Left cardiac atrium (tissue), 4 donors: ENCODE results near the gene SLCO2A1. TPM values are rescaled to one million over a fixed set of nuclear protein-coding genes. Genes with fewer than 3 reads are reported as not detected.

ENCODE experiments used
- ATAC-seq, 2 donors: fragments of 200-7000 bp; cut with Tn5 transposase; one replicate each; pipeline ENCODE4 v1.9.1; 2020; ENCODE audit warnings: mild to moderate bottlenecking in 2 of 2, moderate library complexity in 2 of 2
- DNase-seq: peaks from one replicate; pipeline ENCODE4 v3.0.0-alpha.2; 2020
- intact Hi-C, 2 donors: fragments of 100-400 bp; cut with DNase I; formaldehyde crosslinking; loops; one replicate each; pipeline versions ENCODE4 v1.14.1 to v1.15.1; 2022 to 2023
- total RNA-seq, 2 donors: library from RNA; stranded (reverse); fragmentation: NEBNext Ultra II Directional; extraction: Animal tissue kit (Norgen Biotek cat#: 25700); gene quantifications; one replicate each; pipeline ENCODE4 v1.2.1, GENCODE V29; 2021
- donor health status: DM: no; HTN: yes; CAD: no.
- donor health status: DM: no; HTN: yes; CAD: no; lungs with severe emphysema.
- donor health status: DM: yes; HTN: yes; CAD: no.
- donor health status: Dilated cardiomyopathy.

SLCO2A1 gene
- total RNA-seq, 2 donors from 2014 or later = 15.4 to 67.6 TPM

GRCh38 chr3:134039161-134039862 lies 9.6 kb upstream of the SLCO2A1 start:
- intact Hi-C loops = no loop called here
- peak; percentile 41 to 63 for ATAC-seq
- DNase-seq = no peak

GRCh38 chr3:134038716-134039115 lies 9.0 kb upstream of the SLCO2A1 start:
- no peak for DNase-seq

GRCh38 chr3:134038071-134038491 lies 8.4 kb upstream of the SLCO2A1 start:
- ATAC-seq (no peak), DNase-seq (no peak)
- intact Hi-C loops = no loop called here

More at GRCh38 chr3:134038716-134039115, 9.0 kb upstream of the SLCO2A1 start:
- ATAC-seq = no peak
- intact Hi-C loops = no loop called here

- ATAC-seq (no peak), DNase-seq (no peak)
- intact Hi-C loops = no loop called here
Observed at GRCh38 chr3:134037168-134037567, 7.4 kb upstream of the SLCO2A1 start.

- no peak for DNase-seq
- intact Hi-C loops = no loop called here
- no peak for ATAC-seq
Observed at GRCh38 chr3:134036291-134036690, 6.6 kb upstream of the SLCO2A1 start.

- ATAC-seq = no peak
- intact Hi-C loops = no loop called here
- DNase-seq = no peak
Observed at GRCh38 chr3:134035836-134036235, 6.1 kb upstream of the SLCO2A1 start.

- no peak for DNase-seq
- intact Hi-C loops = no loop called here
- no peak for ATAC-seq
Observed at GRCh38 chr3:134034005-134034785, 4.5 kb upstream of the SLCO2A1 start.

- intact Hi-C loops = no loop called here
- no peak for ATAC-seq
- no peak for DNase-seq
Observed at GRCh38 chr3:134033315-134033996, 3.7 kb upstream of the SLCO2A1 start.

GRCh38 chr3:134031348-134031915 lies 1.7 kb upstream of the SLCO2A1 start:
- no peak for DNase-seq
- no peak for ATAC-seq
- intact Hi-C loops = no loop called here

GRCh38 chr3:134030379-134031347 lies 938 bp upstream of the SLCO2A1 start:
- intact Hi-C loops = no loop called here
- ATAC-seq = peak in 1 of 2 donors; percentile 7
- DNase-seq = no peak

GRCh38 chr3:134029256-134029733 lies 430 bp downstream of the SLCO2A1 start:
- no peak for DNase-seq
- ATAC-seq = peak; percentile 58 to 62
- intact Hi-C loops = no loop called here

GRCh38 chr3:134028486-134029255 lies 1.1 kb downstream of the SLCO2A1 start:
- DNase-seq (no peak), ATAC-seq (peak in 1 of 2 donors; percentile 15)
- intact Hi-C loops = no loop called here

GRCh38 chr3:134027631-134028030 lies 2.1 kb downstream of the SLCO2A1 start:
- intact Hi-C loops = no loop called here
- no peak for DNase-seq

GRCh38 chr3:134020135-134020680 lies 9.5 kb downstream of the SLCO2A1 start:
- ATAC-seq = no peak
- intact Hi-C loops = no loop called here
- no peak for DNase-seq

More at GRCh38 chr3:134027631-134028030, 2.1 kb downstream of the SLCO2A1 start:
- no peak for ATAC-seq

- no peak for ATAC-seq
- DNase-seq = no peak
Observed at GRCh38 chr3:134018850-134019249, 10.9 kb downstream of the SLCO2A1 start.

GRCh38 chr3:134018406-134018805 lies 11.3 kb downstream of the SLCO2A1 start:
- ATAC-seq (peak in 1 of 2 donors; percentile 68), DNase-seq (no peak)
- intact Hi-C loops = no loop called here

More at GRCh38 chr3:134018850-134019249, 10.9 kb downstream of the SLCO2A1 start:
- intact Hi-C loops = no loop called here

- DNase-seq (no peak), ATAC-seq (no peak)
- intact Hi-C loops = no loop called here
Observed at GRCh38 chr3:134017490-134017889, 12.2 kb downstream of the SLCO2A1 start.
